NT2/D1 (cell line): ENCODE results near the gene ERBB4.
"Not testable (repeated sequence)": the region's sequence is repeated elsewhere in the genome, so short reads cannot be mapped to it uniquely, and the experiment has no call there.

ENCODE experiments used
- DNase-seq: peaks from one replicate; pipeline ENCODE4 v3.0.0-alpha.2; 2011; ENCODE audit warnings: low read depth, low spot score
- H3K27me3 ChIP-seq: 2 replicates; pipeline ENCODE4 v1.6.0; 2011; ENCODE audit warnings: mild to moderate bottlenecking; ENCODE audit not compliant: insufficient read length, insufficient read depth
- H3K36me3 ChIP-seq: 2 replicates; pipeline ENCODE4 v1.6.1; 2011; ENCODE audit warnings: mild to moderate bottlenecking, low read length, mixed read lengths; ENCODE audit not compliant: insufficient read depth, insufficient read length
- H3K4me1 ChIP-seq: 2 replicates; pipeline ENCODE4 v1.5.1; 2011; ENCODE audit not compliant: insufficient read depth, insufficient read length
- H3K4me3 ChIP-seq: 2 replicates; pipeline ENCODE4 v1.5.1; 2011; ENCODE audit warnings: low read depth; ENCODE audit not compliant: insufficient read length
- H3K9ac ChIP-seq: 2 replicates; pipeline ENCODE4 v1.6.0; 2011; ENCODE audit warnings: low read depth; ENCODE audit not compliant: insufficient read length
- H3K9me3 ChIP-seq: 2 replicates; pipeline ENCODE4 v1.5.1; 2011; ENCODE audit warnings: mild to moderate bottlenecking, low read length; ENCODE audit not compliant: insufficient read depth
- SUZ12 ChIP-seq: IDR thresholded peaks from 2 replicates; pipeline ENCODE4 v1.6.1; 2011; ENCODE audit not compliant: insufficient read length, insufficient read depth; ENCODE audit errors: extremely low read depth
- YY1 ChIP-seq: IDR thresholded peaks from 2 replicates; pipeline ENCODE4 v1.6.1; 2011; ENCODE audit not compliant: insufficient read length, insufficient read depth
- ZNF274 ChIP-seq: IDR thresholded peaks from 2 replicates; pipeline ENCODE4 v1.6.1; 2011; ENCODE audit warnings: mild to moderate bottlenecking, low read depth, low read length

The ERBB4 gene

DNA sequence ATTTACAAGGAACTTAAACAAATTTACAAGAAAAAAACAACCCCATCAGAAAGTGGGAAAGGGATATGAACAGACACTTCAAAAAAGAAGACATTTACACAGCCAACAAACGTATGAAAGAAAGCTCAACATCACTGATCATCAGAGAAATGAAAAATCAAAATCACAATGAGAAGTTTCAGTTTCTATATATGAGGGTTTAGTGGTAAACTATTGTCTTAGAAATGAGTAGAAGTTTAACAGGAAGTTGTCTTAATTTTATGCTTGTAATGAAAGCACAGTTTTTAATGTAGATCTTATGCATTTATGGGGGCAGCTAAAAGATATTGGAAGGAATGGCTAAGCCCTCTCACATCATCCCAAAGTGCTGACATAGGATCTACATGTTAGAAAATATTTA, 325.4 kb downstream of the ERBB4 start:
- Histone ChIP-seq H3K36me3 (no peaks in the 10 kb centered on the region), H3K4me3 (no peak overlapping the region), H3K9ac (no peak overlapping the region), H3K4me1 (no peaks in the 10 kb centered on the region), H3K27me3 (no peaks in the 10 kb centered on the region), H3K9me3 (no peaks in the 10 kb centered on the region)
- TF ChIP-seq YY1 (no peak), ZNF274 (no peak), SUZ12 (no peak)
- no peak for DNase-seq

DNA sequence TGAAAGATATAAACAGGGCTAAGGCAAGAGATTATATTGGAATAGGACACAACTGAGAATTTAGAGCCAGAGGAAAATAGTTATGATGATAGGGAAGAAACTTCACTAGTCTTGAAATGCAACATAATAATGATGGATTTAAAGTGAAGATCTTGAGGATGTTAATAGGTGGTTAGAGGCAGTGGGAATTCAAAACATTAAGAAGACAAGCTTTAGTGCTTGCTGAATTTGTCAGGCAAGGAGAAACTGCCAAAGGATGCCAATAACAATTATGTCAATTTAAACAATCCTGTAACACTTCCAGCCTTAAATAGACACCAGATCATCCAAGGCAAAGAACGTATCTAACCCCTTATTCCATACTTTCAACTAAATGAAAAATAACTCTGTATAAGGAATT, 330.1 kb downstream of the ERBB4 start:
- no peaks in the 10 kb centered on the region for H3K27me3 ChIP-seq
- H3K36me3 ChIP-seq = no peaks in the 10 kb centered on the region
- no peak overlapping the region for H3K4me3 ChIP-seq
- TF ChIP-seq YY1 (no peak), SUZ12 (no peak), ZNF274 (no peak)
- H3K9ac ChIP-seq = no peak overlapping the region
- no peaks in the 10 kb centered on the region for H3K4me1 ChIP-seq
- DNase-seq = no peak
- no peaks in the 10 kb centered on the region for H3K9me3 ChIP-seq

DNA sequence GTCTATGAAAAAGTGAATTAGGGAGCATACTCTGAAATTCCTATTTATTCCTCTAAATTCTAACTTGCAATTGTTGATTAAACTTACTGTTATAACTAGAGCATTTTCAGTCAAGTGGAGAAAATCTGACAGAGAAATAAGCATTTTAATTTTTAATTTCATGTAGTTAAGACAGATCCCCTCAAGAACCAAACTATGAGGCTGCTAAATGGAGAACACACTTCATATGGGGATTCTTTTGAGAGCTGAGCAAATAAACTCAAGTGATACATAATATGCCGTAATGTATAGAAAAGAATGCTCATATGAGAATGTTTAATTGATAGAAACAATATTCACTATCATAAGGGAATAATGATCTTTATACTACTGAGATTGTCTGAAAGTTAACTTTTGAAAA, 340.8 kb downstream of the ERBB4 start:
- TF ChIP-seq ZNF274 = no peak
- TF ChIP-seq YY1 = no peak
- no peak for TF ChIP-seq SUZ12
- H3K9ac ChIP-seq = no peak overlapping the region
- no peaks in the 10 kb centered on the region for H3K36me3 ChIP-seq
- no peaks in the 10 kb centered on the region for H3K9me3 ChIP-seq
- H3K4me1 ChIP-seq = no peaks in the 10 kb centered on the region
- no peak for DNase-seq
- H3K4me3 ChIP-seq = no peak overlapping the region
- no peaks in the 10 kb centered on the region for H3K27me3 ChIP-seq

DNA sequence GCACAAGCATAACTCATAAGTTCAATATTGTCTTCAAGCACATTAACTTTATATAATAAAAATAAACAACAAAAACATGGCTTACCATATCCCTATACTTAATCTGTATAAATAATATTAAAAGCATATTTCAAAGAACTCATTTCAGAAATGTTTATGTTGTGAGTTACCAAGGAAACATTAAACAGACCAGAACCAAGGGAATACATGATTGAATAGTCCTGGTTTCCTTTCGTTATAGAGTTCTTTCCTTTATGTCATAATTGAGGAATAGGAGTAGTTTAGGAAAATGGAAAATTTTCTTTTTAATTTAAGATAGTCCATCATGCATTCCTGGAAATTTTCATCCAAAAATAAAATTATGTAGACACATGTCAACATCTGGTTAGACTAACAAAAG, 343.0 kb downstream of the ERBB4 start:
- Histone ChIP-seq H3K4me3 (no peak overlapping the region), H3K9me3 (no peaks in the 10 kb centered on the region; the same call in 1 of the 2 replicates), H3K36me3 (no peaks in the 10 kb centered on the region), H3K9ac (no peak overlapping the region), H3K4me1 (no peaks in the 10 kb centered on the region), H3K27me3 (no peaks in the 10 kb centered on the region)
- no peak for DNase-seq
- no peak for TF ChIP-seq ZNF274
- no peak for TF ChIP-seq SUZ12
- TF ChIP-seq YY1 = no peak

DNA sequence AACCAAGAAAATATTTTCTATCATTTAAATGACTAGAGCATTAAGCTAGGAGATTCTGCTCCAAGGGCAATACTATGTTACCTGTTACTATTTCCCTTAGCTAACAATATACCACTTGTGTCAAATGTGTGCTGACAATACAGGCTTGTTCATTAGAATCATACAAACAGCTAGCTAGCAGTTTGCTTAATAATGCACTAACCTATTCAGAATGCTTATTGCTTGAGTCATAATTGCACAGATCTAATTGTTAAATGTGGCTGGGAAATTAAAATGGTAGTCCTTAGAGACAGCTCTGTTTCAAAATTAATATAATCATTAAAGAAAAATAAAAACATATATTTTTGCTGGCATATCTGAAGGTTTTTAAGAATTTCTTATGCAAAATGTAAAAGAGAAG, 344.2 kb downstream of the ERBB4 start:
- no peak overlapping the region for H3K4me3 ChIP-seq
- DNase-seq = no peak
- H3K27me3 ChIP-seq = no peaks in the 10 kb centered on the region
- TF ChIP-seq YY1 = no peak
- TF ChIP-seq ZNF274 = no peak
- no peak for TF ChIP-seq SUZ12
- no peaks in the 10 kb centered on the region for H3K4me1 ChIP-seq
- H3K9ac ChIP-seq = no peak overlapping the region
- no peaks in the 10 kb centered on the region; the same call in 1 of the 2 replicates for H3K9me3 ChIP-seq
- H3K36me3 ChIP-seq = no peaks in the 10 kb centered on the region

DNA sequence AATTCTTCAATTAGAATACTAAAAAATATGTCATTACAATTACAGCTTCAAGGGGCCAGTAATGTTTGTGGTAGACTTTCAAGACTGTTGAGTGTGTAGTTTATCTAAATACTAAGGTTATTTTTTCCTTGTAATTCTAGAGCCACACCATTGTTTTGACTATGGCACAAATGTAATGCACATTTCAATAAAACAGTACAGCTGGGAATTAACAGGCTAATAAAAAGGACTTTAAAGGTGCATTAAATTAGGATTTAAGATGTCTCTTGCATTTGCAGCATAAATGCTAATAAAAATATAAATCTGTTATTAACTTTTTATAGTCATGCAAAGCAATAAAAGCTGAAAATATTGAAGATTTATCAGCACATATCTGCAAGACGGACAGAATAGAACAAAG, 344.8 kb downstream of the ERBB4 start:
- Histone ChIP-seq H3K36me3 (no peaks in the 10 kb centered on the region), H3K27me3 (no peaks in the 10 kb centered on the region), H3K9ac (no peak overlapping the region), H3K9me3 (no peaks in the 10 kb centered on the region; the same call in 1 of the 2 replicates), H3K4me1 (no peaks in the 10 kb centered on the region), H3K4me3 (no peak overlapping the region)
- TF ChIP-seq ZNF274 (no peak), SUZ12 (no peak), YY1 (no peak)
- DNase-seq = no peak

DNA sequence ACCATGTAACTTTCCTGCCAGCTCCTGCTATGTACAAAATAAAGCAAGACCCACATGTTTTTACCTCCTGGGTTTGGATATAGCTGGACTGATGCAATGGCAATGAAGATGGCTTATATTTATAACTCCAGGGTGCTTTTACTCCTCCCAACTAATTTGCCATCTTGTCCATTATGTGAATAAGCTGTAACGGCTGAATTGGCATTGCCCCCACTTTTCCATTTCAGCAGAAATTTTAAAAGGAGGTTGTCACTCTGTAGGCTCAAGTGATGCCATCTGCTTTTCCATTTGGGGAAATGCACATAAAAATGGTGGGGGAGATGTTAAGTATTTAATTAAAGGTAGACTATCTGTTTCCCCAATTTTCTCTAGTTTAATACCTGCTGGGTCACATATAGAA, 345.5 kb downstream of the ERBB4 start:
- no peaks in the 10 kb centered on the region; the same call in 1 of the 2 replicates for H3K9me3 ChIP-seq
- H3K27me3 ChIP-seq = no peaks in the 10 kb centered on the region
- no peak overlapping the region for H3K4me3 ChIP-seq
- no peaks in the 10 kb centered on the region for H3K4me1 ChIP-seq
- no peak overlapping the region for H3K9ac ChIP-seq
- no peak for DNase-seq
- no peak for TF ChIP-seq ZNF274
- TF ChIP-seq YY1 = no peak
- TF ChIP-seq SUZ12 = no peak
- no peaks in the 10 kb centered on the region for H3K36me3 ChIP-seq

DNA sequence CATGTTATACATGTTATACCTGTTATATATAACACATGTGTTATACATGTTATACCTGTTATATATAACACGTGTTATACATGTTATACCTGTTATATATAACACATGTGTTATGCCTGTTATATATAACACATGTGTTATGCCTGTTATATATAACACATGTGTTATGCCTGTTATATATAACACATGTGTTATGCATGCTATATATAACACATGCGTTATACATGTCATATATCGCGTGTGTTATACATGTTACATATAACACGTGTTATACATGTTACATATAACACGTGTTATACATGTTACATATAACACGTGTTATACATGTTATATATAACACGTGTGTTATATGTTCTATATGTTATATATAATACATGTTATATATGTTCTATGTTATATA, 347.2 kb downstream of the ERBB4 start:
- H3K9ac ChIP-seq, H3K4me3 ChIP-seq, H3K27me3 ChIP-seq, H3K36me3 ChIP-seq, H3K9me3 ChIP-seq, DNase-seq, H3K4me1 ChIP-seq: not testable (repeated sequence)
